Coronary artery (tissue), 2 donors: ENCODE data around the gene SLC17A8.

Experiments
- DNase-seq: peaks from one replicate; pipeline ENCODE4 v3.0.0-alpha.2; 2017; ENCODE audit warnings: low spot score
- H3K27ac ChIP-seq, 2 donors: fragments of 200-600 bp; sonication (generic); one replicate each; pipeline ENCODE4 v1.5.1; 2016 to 2019
- H3K4me3 ChIP-seq: fragments of 200-600 bp; sonication (generic); 2 replicates; pipeline ENCODE4 v1.5.1; 2016; ENCODE audit warnings: mild to moderate bottlenecking, moderate library complexity
- TF ChIP-seq, protein P1 (sequence below): fragments of 200-600 bp; sonication (generic); IDR thresholded peaks from one replicate; pipeline ENCODE4 v1.5.1; 2019; ENCODE audit warnings: antibody characterized with exemption

Gene SLC17A8

DNA sequence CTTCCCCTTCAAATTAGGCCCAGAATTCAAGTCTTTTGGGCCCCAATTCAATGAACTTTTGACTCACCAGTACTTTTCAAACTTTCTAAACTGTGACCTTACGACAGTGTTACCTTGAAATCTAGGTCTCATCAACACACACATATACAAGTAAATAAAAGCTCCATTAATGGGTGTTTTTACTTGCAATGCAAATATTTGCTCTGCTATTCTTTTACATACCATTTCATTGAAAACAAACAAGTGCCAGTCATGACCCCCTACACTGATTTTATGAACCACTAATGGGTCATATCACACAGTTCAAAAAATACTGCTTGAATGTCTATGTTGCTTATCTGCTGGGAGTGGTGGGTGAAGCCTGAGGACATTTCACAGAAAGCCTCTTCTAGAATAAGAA lies 107.7 kb downstream of the SLC17A8 start:
- no peak for DNase-seq
- TF ChIP-seq, protein P1, sequence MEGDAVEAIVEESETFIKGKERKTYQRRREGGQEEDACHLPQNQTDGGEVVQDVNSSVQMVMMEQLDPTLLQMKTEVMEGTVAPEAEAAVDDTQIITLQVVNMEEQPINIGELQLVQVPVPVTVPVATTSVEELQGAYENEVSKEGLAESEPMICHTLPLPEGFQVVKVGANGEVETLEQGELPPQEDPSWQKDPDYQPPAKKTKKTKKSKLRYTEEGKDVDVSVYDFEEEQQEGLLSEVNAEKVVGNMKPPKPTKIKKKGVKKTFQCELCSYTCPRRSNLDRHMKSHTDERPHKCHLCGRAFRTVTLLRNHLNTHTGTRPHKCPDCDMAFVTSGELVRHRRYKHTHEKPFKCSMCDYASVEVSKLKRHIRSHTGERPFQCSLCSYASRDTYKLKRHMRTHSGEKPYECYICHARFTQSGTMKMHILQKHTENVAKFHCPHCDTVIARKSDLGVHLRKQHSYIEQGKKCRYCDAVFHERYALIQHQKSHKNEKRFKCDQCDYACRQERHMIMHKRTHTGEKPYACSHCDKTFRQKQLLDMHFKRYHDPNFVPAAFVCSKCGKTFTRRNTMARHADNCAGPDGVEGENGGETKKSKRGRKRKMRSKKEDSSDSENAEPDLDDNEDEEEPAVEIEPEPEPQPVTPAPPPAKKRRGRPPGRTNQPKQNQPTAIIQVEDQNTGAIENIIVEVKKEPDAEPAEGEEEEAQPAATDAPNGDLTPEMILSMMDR: no peak
- no peak overlapping the region for H3K4me3 ChIP-seq
- no peak overlapping the region for H3K27ac ChIP-seq

DNA sequence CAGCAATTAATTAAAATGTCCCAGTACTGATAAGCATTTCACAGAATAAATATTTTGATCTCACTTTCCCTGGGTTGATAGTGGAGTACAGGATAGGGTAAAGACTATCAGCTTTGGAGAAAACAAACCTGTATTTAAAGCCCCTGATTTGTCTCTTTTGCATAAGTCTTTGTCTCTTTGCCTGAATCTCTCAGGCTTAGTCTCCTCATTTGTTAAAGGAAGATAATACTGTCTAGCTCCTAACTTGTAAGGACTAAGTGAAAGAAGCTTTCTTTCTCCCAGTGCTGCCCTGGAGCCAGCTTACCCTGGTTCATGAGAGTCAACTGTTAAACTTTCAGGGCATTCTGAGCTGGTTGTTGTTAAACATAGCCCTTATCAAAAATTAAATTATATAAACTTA lies 111.3 kb downstream of the SLC17A8 start:
- no peak for DNase-seq
- TF ChIP-seq, protein P1: no peak
- Histone ChIP-seq H3K27ac (no peak overlapping the region), H3K4me3 (no peak overlapping the region)
